GM18907 (cell line): ENCODE results near the gene THOP1.

Experiments
- ATAC-seq: cut with Tn5 transposase; IDR thresholded peaks from one replicate; pipeline ENCODE4 v1.9.1; 2021; ENCODE audit warnings: mild to moderate bottlenecking, moderate library complexity; ENCODE audit not compliant: unreplicated experiment

THOP1 gene

DNA sequence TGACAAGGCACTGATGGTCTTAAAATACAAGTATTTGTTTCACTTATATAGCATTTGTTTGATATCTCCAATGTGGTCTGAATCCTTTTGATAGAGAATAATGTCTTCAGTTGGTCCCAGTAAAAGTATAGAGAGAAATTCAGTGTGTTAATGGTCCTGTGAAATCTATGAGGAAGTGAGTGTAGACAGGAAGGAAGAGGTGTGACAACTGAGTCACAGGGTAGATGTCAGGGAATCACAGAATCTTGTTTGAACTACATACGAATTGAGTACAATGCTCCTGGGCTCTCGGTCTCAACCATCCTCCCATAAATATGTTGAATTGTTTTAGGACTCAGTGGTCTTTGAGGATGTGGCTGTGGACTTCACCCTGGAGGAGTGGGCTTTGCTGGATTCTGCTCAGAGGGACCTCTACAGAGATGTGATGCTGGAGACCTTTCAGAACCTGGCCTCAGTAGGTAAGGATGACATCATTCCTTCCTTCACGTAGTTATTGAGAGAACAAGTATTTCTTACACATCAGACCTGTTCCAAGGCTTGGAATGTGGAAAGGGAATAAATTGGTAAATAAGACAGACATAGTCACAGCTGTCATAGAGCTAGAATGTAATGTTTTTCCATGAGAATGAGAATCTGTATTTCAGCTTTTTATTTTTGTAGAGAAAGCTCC, 65.1 kb downstream of the THOP1 start:
- ATAC-seq, result no peak

DNA sequence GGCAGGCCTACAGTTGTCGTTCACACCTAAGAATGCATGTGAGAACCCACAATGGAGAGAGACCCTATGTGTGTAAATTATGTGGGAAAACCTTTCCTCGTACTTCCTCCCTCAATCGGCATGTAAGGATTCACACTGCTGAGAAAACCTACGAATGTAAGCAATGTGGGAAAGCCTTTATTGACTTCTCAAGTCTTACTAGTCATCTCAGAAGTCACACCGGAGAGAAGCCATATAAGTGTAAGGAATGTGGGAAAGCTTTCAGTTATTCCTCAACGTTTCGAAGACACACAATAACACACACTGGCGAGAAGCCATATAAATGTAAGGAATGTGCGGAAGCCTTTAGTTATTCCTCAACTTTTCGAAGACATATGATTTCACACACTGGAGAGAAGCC, 67.3 kb downstream of the THOP1 start:
- no peak for ATAC-seq

DNA sequence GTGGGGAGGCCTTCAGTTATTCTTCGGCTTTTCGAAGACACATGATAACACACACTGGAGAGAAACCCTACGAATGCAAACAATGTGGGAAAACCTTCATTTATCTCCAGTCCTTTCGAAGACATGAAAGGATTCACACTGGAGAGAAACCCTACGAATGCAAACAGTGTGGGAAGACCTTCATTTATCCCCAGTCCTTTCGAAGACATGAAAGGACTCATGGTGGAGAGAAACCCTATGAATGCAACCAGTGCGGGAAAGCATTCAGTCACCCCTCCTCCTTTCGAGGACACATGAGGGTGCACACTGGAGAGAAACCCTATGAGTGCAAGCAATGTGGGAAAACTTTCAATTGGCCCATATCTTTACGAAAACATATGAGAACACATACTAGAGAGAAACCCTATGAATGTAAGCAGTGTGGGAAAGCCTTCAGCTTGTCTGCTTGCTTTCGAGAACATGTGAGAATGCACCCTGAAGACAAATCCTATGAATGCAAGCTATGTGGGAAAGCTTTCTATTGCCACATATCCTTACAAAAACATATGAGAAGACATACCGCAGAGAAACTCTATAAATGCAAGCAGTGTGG, 67.8 kb downstream of the THOP1 start:
- no peak for ATAC-seq

DNA sequence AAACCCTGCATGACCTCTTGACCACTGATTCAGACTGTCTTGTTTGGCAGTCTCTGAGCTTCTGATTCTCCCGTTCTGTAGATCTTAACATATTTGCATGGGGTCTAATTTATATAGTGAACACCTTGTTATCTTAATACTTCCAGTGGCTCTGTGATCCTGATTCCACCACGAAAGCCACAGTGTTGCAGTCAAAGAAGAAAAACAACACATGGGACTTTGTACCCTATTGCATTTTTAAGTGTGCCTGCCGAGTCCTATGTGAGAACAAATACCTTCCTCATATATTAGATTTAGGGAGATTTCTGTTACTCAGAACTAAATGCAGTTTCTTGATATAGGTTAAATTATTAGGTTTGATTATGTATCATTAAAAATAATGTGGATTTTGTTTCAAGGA, 69.5 kb downstream of the THOP1 start:
- ATAC-seq, result no peak

DNA sequence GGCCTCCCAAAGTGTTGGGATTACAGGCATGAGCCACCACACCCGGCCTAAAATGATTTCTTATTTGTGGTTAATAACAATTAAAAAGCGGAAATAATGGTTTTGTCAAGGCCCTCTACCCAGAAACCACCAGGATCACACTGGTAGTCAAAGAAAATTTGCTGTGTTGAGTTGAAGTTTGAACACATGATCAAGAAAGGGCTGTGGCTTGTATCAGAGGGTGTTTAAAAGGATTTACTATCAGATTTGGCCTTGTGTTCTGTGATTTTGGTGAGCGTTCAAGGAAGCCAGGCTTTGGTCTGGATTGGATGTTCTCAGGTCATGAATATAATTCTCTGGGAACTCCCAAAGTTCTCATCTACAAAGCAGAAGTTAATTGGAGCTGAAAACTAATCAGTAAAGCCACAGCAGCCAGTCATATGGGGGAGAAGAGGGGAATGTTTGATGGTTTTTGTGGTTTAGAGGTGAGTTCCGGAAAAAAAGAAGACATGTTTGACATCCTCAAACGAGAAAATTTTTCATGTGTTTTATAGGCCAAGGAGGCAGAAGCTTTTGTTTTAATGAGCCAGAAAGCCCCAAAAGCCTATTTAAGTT, 71.3 kb downstream of the THOP1 start:
- no peak for ATAC-seq

DNA sequence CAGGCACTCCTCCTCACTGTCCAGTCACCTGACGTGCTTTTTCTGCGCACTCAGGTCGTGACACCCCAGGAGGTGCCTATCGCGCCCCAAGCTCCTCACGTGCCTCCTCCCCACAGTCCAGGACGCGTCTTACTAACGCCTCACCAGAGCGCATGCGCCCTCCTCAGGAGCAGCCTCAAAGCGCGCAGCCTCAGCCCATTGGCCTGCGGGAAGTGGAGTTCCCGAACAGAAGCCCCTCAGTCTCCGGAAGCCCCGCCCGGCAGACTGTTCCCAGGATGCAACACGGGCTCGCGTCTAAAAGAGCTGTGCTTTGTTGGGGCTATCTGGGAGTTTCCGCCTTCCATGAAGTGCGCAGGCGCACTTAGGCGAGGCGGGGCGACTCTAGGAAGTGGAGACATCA, 73.6 kb downstream of the THOP1 start:
- ATAC-seq, result no peak

DNA sequence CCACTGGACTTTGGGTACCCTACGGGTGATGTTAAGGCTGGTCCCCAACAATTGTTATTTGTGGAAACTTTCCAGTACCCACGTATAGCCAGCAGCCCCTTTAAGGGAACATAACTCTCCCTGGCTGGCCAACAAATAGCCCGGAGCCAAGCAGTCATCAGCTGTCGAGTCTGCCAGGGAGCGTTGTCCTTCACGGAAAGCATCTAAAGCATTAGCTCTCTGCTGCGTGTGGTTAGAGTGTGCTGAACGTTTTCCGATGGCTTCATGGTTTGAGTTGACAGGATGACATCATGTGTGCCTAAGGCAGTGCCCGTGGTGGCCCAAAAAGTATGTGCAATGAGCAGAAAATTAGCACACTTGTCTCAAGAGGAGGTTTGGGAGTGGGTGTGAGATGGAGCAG, 78.5 kb downstream of the THOP1 start:
- ATAC-seq, result no peak
